Uterus (tissue), 2 donors: ENCODE data around the gene LDLRAD4.

Experiments
- CTCF ChIP-seq, 4 experiments: fragments of 200-600 bp in 2 of 4; fragments of 450-650 bp in 2 of 4; sonication (generic) in 2 of 4; IDR thresholded peaks; one replicate each; pipeline ENCODE4 v1.5.1; 2016 to 2019; ENCODE audit warnings: antibody characterized with exemption in 4 of 4, mild to moderate bottlenecking in 2 of 4, moderate library complexity in 1 of 4
- POLR2A ChIP-seq, 2 donors: fragments of 450-650 bp; IDR thresholded peaks; one replicate each; pipeline ENCODE4 v1.6.1; 2016; ENCODE audit warnings: antibody characterized with exemption in 2 of 2, mild to moderate bottlenecking in 1 of 2, moderate library complexity in 1 of 2

GRCh38 chr18:13281406-13281805 is 62.8 kb downstream of the LDLRAD4 start:
- no peak for TF ChIP-seq POLR2A (IDR thresholded peaks at IDR 0.05)
- TF ChIP-seq CTCF (IDR thresholded peaks at IDR 0.05) = no peak
